CD4-positive, alpha-beta T cell treated with Interleukin-6 for 4 hours (primary cell): Measurements from ENCODE around the gene PRSS56.
"Not testable (repeated sequence)": the region's sequence is repeated elsewhere in the genome, so short reads cannot be mapped to it uniquely, and the experiment has no call there.

Experiments
- DNase-seq: peaks from one replicate; pipeline ENCODE4 v3.0.0-alpha.2; 2020; ENCODE audit warnings: mixed read lengths

The PRSS56 gene

DNA sequence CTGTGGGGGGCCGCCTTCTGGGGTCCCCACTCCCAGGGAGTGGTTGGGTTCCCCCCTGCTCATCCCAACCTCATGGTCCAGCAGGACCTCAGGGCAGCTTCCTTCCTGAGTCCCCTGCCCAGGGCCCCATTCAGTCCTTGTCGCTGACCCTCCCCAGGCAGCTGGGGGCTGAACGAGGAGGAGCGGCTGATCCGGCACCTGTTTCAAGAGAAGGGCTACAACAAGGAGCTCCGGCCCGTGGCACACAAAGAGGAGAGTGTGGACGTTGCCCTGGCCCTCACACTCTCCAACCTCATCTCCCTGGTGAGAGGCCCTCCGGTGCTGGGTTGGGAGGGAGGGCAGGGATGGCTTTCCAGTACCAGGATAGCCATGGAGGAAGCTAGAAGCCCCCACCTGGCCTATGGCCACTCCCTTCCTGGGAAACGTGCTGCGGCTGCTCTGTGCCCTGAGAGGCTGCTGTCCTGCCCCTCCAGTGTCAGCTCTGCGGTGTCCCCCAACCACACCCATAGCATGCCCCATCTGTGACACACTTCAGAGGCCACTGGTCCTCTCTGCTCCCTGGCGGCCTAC, 6.3 kb downstream of the PRSS56 start:
- DNase-seq: no peak

DNA sequence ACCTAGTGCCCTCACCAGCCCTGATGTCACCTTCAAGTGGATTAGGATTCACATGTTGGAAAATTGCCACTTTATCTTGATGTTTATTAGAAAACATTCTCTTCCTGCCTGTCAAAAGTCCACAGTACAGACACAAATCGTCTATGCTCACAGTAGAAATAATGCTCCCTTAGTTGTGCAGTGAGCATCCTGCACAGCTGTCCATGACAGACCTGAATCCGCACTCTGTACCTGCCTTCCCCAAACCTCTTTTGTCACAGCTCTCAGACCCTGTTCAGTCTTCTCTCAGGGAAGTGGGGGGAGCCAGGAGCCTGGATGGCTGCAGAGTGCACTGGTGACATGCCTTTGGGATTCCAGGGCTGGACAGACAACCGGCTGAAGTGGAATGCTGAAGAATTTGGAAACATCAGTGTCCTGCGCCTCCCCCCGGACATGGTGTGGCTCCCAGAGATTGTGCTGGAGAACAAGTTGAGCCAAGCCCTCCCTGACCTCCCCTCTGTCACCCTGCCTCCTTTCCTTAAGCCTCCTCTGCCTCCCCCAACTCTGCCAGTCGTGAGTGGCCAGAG, 7.8 kb downstream of the PRSS56 start:
- DNase-seq: no peak

DNA sequence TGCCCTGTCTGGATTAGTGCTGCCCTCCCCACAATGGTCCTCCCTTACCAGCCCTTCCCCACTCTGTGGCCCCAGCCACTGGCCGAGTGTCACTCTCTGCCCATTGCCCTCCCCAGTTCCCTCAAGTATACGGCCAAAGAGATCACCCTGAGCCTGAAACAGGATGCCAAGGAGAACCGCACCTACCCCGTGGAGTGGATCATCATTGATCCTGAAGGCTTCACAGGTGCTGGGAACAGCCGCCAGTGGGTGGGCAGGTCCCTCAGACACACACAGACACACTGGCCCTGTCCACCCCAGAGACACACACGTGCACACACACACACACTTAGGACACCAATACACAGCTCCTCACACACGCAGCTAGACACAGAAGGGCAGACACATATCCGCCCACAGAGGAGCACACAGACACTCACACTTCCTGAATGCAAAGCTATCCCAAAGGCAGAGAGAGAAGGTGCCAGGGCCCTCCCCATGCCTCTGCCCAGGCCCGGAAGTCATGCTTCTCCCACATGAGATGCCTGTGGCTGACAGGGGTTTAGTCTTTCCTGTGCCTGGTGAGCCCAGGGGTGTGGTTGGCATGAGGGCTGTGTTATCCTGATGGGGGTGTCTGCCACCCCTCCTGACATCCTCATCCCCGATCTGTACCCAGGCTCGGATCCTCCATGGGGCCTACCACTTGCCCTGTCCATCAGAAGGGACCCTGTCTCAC, 8.7 kb downstream of the PRSS56 start:
- DNase-seq: no peak

DNA sequence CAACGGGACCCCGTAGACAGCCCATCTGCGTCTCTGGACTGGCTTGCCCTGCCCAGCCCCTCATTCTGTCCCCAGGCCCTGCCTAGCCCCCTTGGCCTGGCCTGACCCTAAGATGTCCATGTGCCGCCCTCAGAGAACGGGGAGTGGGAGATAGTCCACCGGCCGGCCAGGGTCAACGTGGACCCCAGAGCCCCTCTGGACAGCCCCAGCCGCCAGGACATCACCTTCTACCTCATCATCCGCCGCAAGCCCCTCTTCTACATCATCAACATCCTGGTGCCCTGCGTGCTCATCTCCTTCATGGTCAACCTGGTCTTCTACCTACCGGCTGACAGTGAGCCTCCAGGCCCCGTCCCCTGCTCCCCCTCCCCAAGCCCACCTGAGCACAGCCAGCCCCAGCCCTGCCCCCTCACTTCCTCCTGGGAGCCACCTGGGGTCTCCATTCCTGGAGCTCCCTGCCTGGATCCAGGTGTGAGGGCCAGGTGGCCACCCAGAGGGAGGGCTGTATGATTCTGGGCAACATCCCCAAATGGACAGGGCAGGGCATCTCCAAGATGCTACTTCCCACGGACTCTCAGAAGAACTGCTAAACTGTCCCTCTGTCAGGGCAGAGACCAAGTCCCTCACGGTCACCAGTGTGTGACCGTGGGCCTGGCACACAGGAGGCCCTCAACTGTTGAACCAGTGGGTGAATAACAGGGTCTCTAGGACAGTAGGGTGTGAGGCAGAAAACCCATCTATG, 9.8 kb downstream of the PRSS56 start:
- DNase-seq: no peak

DNA sequence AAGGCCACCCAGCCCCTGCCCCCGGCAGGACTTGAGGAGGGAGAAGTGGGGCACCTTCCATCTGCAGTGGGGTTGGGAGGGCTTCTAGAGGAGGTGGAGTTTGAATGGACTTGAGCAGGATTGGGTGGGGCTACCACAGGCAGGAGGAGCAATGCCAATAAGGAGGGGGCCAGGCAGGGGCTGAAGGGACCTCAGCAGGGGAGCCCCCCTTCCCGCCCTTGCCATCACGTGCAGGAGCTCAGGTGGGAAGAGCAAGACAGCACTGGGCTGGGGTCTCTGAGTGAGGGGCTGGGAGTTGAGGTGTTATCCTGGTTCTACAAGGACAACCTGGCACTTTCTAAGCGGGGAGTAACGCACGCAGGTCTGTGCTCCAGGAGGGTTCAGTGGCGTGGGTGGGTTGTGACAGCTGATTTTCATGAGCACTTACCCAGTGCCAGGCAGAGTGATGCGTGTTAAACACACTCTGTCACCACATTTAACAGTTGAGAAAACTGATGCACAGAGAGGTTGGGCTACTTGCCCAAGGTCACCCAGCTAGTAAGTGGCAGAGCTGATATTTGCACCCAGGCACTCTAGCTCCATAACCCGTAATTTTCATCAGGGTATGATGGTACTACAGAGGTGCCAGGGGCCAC, 10.6 kb downstream of the PRSS56 start:
- DNase-seq: no peak

DNA sequence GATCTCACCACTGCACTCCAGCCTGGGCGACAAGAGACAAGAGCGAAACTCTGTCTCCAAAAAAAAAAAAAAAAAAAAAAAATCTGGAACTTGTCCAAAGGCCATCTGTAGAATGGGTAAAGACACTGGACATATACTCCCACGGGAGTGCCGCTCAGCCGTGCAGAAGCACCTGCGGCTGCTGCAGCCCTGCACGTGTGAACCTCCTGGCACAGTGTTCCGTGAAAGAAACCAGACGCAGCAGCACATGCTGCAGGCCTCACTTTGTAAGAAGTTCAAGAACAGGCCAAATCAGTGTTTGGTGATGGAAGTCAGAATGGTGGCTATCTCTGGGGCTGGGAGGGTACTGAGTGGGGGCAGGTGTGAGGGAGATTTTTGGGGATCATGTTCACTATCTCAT, 12.2 kb downstream of the PRSS56 start:
- DNase-seq: no peak

DNA sequence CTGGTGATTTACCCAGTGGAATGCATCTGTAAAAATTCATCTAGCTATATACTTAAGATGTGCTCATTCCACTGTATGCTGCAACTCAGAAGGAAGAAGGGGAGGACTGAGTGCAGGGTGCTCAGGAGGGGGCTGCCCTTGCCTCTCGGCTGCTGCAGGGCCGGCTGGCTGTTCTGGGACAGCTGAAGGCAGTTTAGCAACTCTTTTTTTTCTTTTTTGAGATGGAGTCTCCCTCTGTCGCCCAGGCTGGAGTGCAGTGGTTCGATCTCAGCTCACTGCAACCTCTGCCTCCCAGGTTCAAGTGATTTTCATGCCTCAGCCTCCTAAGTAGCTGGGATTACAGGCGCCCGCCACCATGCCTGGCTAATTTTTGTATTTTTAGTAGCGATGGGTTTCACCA, 12.6 kb downstream of the PRSS56 start:
- not testable (repeated sequence) for DNase-seq

DNA sequence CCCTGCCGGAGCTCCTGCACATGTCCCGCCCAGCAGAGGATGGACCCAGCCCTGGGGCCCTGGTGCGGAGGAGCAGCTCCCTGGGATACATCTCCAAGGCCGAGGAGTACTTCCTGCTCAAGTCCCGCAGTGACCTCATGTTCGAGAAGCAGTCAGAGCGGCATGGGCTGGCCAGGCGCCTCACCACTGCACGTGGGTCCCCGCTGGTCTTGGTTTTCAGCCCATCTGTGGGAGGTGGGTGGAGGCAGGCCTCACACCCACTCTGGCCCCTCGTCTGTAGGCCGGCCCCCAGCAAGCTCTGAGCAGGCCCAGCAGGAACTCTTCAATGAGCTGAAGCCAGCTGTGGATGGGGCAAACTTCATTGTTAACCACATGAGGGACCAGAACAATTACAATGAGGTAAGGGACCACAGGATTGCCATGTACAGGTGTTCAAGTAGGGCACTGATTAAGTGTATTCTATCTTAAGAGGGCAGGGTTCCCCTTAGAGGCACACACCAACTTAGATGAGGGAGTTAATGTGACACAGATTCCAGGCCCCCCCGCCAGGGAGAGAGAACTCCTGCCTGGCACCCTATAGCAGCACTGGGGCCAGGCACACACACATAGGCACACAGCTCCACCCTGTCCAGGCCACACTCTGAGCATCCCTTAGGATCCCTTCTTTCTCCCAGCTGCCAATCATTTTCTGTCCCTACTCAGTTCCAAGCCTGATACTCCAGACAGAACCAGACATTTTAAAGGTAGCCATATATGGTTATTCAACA, 13.9 kb downstream of the PRSS56 start:
- DNase-seq: no peak

DNA sequence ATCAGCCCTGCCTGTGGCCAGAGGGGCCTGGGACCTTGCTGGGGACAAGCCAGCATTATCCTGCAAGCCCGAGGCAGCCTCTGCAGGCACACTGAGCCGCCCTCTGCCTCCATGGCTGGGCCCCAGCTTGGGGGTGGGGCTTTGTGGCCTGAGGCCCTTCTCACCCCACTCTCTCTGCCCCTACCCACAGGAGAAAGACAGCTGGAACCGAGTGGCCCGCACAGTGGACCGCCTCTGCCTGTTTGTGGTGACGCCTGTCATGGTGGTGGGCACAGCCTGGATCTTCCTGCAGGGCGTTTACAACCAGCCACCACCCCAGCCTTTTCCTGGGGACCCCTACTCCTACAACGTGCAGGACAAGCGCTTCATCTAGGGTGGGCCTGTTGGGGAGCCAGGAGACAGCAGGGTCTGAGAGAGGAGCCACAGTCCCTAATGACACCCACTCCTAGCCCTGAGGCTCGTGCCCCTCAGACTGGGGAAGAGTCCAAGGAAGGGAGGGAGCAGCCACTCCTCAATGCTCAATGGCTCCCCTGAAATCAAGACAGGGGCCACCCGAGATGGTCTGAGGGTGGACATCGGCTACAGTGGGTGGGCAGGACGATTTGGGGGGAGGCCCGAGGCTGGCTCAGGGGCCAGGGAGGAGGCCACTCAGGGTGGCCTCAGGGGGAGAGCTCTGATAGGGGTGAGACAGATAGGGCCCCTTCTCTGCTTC, 14.9 kb downstream of the PRSS56 start:
- no peak for DNase-seq

DNA sequence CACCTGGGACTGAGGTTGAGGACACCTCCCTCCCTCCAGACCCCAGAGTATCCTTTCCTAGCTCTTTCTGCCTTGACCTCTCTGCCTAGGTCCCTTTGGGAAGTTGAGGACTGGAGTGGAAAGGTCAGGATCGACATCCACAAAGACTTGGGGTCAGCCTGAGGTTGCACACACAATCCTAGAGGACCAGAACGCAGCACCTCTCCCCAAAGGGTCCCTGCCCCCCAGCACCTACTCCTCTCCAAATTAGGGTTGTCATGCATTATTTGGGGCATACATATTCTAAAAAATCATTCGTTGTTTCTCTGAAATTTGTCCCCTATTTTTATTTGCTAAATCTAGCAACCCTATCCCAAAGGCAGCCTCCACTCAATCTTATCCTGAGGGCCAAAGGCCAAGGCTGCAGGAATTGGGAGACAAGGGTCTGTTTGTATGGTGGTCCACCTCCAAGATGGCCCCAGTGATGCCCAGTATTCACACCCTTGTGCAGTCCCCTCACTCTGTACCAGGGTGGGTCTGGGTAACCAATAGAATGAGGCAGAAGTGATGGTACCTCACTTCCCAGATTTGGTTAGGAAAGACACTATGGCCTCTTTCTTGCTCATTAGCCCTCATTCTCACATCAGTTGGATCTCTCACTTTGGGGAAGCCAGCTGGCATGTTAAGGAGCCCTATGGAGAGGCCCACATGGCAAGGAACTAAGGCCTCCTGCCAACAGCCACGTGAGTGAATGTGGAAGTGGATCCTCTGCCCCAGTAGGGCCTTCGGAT, 15.8 kb downstream of the PRSS56 start:
- no peak for DNase-seq

DNA sequence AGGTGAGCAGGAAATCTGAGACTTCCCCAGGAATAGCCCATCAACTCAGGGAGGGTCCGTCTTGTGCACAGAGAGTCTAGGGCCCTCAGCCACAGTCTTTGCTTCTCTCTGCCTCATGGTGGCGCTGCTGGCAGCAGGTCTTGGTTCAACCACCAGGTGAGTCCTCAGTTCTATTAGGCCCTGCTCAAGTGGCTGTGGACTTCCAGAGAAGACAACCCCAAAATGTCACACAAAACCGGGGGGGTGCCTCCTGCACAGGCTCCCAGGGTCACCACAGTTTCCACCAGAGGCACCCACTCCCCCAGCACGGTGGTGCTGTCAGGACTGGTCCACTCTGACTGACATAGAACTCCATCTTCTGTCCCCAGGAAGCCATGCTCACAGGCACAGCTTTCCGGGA, 16.9 kb downstream of the PRSS56 start:
- no peak for DNase-seq

DNA sequence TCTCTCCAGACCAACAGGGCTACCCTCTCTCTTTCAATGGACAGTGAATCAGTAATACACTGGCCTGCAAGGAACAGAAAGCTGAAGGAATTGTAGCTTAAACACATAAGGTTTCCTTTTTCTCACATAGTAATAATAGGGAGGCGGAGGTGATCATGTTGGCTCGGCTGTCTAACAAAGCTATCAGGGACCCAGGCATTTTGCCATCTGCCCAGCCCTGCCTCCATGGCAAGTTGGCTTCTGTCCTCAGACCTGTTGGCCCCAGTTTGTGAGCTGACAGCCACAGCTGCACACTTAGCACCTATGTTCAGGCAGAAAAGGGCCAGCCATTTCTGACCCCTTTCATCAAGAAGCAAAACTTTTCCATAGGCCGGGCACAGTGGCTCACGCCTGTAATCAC, 17.3 kb downstream of the PRSS56 start:
- no peak for DNase-seq

DNA sequence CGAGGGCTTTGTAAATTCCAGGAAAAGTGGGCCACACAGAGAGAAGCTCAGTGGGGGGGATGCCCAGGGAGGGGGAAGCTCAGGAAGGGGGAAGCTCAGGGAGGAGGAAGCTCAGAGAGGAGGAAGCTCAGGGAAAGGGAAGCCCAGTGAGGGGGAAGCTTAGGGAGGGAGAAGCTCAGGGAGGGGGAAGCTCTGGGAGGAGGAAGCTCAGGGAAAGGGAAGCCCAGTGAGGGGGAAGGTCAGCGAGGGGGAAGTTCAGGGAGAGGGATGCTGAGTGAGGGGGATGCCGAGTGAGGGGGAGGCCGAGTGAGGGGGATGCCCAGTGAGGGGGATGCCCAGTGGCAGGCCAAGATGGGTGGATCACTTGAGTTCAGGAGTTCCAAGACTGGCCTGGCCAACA, 18.5 kb downstream of the PRSS56 start:
- no peak for DNase-seq

DNA sequence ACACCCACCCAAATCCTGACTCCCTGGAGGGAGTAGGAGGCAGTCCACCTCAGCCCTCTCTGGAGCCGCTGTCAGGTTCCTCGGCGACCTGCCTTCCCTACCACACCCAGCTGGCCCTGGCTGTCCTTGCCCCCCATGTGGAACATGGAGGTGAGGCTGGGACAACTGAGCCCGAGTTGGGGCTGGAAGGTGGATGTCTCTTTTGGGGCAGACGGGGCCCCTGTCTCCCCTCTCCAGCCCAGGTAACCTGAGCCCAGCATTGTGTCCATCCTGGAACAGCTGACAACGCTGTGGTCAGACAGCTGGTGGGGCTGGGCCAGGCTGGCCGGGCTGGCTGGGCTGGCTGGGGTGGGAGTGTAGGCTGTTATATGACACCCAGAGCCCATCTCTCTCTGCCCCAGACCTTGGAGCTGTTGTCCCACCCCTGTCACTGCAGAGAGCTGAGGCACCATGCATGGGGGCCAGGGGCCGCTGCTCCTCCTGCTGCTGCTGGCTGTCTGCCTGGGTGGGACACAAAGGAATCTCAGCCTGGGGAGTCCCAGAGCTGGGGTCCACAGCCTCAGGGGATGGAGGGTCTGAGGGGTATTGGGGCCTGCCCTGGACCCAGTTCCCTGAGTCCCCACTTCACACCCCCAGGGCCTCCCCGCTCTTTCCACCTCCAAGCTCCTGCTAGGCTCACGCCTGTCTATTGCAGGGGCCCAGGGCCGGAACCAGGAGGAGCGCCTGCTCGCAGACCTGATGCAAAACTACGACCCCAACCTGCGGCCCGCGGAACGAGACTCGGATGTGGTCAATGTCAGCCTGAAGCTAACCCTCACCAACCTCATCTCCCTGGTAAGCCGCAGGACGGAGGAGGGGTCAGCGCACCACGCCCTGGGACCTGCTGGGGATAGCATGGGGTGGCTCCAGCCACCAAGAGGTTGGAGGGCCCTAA, 19.4 kb downstream of the PRSS56 start, which contains the start of gene CHRNG:
Gene CHRNG, plus strand, starts transcription at position 395 of the 934 bp plus-strand sequence. Its CDS starts 56 bp downstream, at position 451.
- no peak for DNase-seq

DNA sequence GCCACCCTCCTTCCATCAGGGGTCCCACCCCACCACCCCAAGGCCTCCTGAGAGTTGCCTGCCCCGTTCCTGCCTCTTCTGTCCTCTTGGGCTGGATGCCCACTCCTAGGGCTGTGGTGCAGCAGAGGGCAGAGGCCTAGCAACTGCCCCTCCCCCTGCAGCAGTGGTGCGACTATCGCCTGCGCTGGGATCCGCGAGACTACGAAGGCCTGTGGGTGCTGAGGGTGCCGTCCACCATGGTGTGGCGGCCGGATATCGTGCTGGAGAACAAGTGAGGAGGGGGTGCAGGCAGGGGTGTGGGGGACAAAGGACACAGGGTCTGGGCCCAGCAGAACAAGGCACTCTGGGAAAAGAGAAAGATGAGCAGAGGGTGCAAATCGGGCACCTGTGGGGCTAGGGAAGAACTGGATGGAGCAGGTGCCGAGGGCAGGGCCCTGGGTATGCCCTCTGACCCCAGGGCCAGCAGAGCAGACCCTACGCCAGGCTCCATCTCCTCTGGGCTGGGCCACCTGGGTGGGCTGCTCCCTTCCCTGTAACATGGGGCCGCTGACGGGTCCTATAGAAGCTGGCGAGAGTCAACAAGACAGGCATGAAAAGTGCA, 20.4 kb downstream of the PRSS56 start:
- DNase-seq: no peak

DNA sequence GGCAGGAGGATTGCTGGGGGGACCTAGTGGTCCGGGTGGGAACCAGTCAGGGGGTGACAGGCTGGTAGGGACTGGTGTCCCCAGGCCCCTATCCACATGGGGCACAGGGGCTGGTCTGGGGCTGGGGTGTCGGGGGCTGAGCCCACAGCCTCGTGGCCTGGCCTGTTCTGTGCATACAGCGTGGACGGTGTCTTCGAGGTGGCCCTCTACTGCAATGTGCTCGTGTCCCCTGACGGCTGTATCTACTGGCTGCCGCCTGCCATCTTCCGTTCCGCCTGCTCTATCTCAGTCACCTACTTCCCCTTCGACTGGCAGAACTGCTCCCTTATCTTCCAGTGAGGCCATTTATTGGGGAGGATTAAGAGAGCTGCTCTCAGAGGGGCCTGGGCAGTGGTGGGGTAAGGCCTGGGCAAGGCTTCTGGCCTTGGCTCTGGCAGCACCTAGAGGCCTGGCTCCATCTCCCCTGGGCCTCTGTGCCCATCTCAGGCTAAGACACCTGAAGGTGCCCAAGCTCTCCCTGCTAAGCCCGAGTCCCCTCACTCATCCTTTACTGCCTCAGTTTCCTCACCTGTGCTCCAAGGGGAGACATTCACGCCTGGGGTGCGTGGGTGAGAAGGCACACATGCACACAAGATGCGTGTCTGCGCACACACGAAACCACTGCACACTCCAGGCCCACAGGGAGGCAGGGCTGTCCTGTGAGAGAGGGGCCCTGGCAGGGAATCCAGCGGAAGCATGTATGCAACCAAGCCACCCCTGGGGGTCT, 21.2 kb downstream of the PRSS56 start:
- DNase-seq: no peak

DNA sequence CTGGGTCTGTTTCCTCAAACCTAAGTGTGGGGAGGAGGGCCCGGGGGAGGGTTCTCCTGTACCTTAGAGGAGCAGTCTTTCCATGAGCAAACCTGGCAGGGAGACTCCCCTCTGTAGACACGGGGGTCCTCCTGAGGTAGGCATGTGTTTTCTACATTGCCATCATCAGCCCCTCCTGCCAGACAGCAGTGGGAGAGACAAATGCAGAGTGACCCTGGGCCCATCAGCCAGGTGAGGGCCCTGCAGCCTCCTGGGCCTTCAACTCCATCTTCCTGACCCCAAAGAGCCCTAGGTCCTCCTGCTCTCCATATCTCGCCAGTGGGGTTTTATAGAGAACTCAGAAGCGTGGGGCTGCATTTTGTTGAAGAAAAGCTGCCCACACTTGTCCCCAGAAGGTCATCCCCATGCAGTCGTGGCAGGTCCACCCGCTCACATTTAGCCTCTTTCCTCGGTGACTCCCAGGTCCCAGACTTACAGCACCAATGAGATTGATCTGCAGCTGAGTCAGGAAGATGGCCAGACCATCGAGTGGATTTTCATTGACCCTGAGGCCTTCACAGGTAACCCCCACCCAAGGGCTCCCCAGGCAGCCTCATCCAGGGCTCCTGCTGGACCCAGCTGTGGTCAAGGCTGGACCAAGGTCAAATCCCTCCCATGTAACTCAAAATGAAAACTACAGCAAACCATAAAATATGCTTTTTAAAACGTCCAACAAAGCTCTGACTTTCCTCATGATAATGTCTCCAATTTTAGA, 21.9 kb downstream of the PRSS56 start:
- DNase-seq: no peak
